Measurements from ENCODE around the gene PHACTR1. TPM values are rescaled to one million over a fixed set of nuclear protein-coding genes. Genes with fewer than 3 reads are reported as not detected.

PHACTR1 gene
- total RNA-seq, 1 donor from 2014 or later, result 0.49 TPM

- Histone ChIP-seq H3K27me3 (no peaks in the 10 kb centered on the region), H3K4me1 (no peaks in the 10 kb centered on the region), H3K9me3 (no peaks in the 10 kb centered on the region), H3K27ac (no peak overlapping the region), H3K4me3 (no peak overlapping the region), H3K36me3 (no peaks in the 10 kb centered on the region)
- TF ChIP-seq POLR2AphosphoS5 (IDR thresholded peaks at IDR 0.05; ENCODE audit: insufficient read depth in 1 of 2, low read depth in 1 of 2) (no peak), POLR2A (IDR thresholded peaks at IDR 0.05) (no peak), CTCF (IDR thresholded peaks at IDR 0.05) (no peak)
- no peak for DNase-seq (ENCODE audit: extremely low spot score in 2 of 2)
- intact Hi-C loops (cut with DNase I), result no loop called here
Measured at GRCh38 chr6:12766365-12766764, 49.8 kb downstream of the PHACTR1 start.

- intact Hi-C loops (cut with DNase I), result no loop called here
- Histone ChIP-seq H3K36me3 (no peaks in the 10 kb centered on the region), H3K27ac (no peak overlapping the region), H3K9me3 (no peaks in the 10 kb centered on the region), H3K4me1 (no peaks in the 10 kb centered on the region), H3K4me3 (no peak overlapping the region), H3K27me3 (no peaks in the 10 kb centered on the region)
- no peak for TF ChIP-seq POLR2AphosphoS5 (IDR thresholded peaks at IDR 0.05; ENCODE audit: insufficient read depth in 1 of 2, low read depth in 1 of 2)
- TF ChIP-seq CTCF (IDR thresholded peaks at IDR 0.05), result no peak
- no peak for TF ChIP-seq POLR2A (IDR thresholded peaks at IDR 0.05)
- DNase-seq (ENCODE audit: extremely low spot score in 2 of 2), result no peak
Measured at GRCh38 chr6:12767016-12767415, 50.4 kb downstream of the PHACTR1 start.

GRCh38 chr6:12769556-12770256, 53.1 kb downstream of the PHACTR1 start:
- no peak for DNase-seq (ENCODE audit: extremely low spot score in 2 of 2)
- TF ChIP-seq CTCF (IDR thresholded peaks at IDR 0.05), result no peak
- TF ChIP-seq POLR2A (IDR thresholded peaks at IDR 0.05), result no peak
- no peak for TF ChIP-seq POLR2AphosphoS5 (IDR thresholded peaks at IDR 0.05; ENCODE audit: insufficient read depth in 1 of 2, low read depth in 1 of 2)
- Histone ChIP-seq H3K4me3 (no peak overlapping the region), H3K4me1 (no peaks in the 10 kb centered on the region), H3K27ac (no peak overlapping the region), H3K27me3 (no peaks in the 10 kb centered on the region), H3K36me3 (no peaks in the 10 kb centered on the region), H3K9me3 (no peaks in the 10 kb centered on the region)
- intact Hi-C loops (cut with DNase I), result no loop called here

GRCh38 chr6:12772416-12772815, 55.8 kb downstream of the PHACTR1 start:
- Histone ChIP-seq H3K4me3 (no peak overlapping the region), H3K27me3 (no peaks in the 10 kb centered on the region), H3K36me3 (no peaks in the 10 kb centered on the region), H3K9me3 (no peaks in the 10 kb centered on the region), H3K27ac (no peak overlapping the region), H3K4me1 (no peaks in the 10 kb centered on the region)
- no peak for DNase-seq (ENCODE audit: extremely low spot score in 2 of 2)
- TF ChIP-seq POLR2A (IDR thresholded peaks at IDR 0.05) (no peak), CTCF (IDR thresholded peaks at IDR 0.05) (no peak)
- intact Hi-C loops (cut with DNase I), result no loop called here

- Histone ChIP-seq H3K27me3 (no peaks in the 10 kb centered on the region), H3K4me1 (no peaks in the 10 kb centered on the region), H3K4me3 (no peak overlapping the region), H3K36me3 (no peaks in the 10 kb centered on the region), H3K27ac (no peak overlapping the region), H3K9me3 (no peaks in the 10 kb centered on the region)
- DNase-seq (ENCODE audit: extremely low spot score in 2 of 2), result no peak
- intact Hi-C loops (cut with DNase I), result no loop called here
- TF ChIP-seq POLR2AphosphoS5 (IDR thresholded peaks at IDR 0.05; ENCODE audit: insufficient read depth in 1 of 2, low read depth in 1 of 2) (no peak), POLR2A (IDR thresholded peaks at IDR 0.05) (no peak), CTCF (IDR thresholded peaks at IDR 0.05) (no peak)
Measured at GRCh38 chr6:12776291-12776690, 59.7 kb downstream of the PHACTR1 start.
